ENCODE results near the gene GABRG3.
"Not testable (repeated sequence)": the region's sequence is repeated elsewhere in the genome, so short reads cannot be mapped to it uniquely, and the experiment has no call there.

GABRG3 gene

GRCh38 chr15:27004226-27004625 lies 33.2 kb downstream of the GABRG3 start:
- DNase-seq, result not testable (repeated sequence)

- peak; percentile 63 for DNase-seq
Observed at GRCh38 chr15:27017168-27017809, 46.3 kb downstream of the GABRG3 start.

- no peak for DNase-seq
Observed at GRCh38 chr15:27019687-27020086, 48.7 kb downstream of the GABRG3 start.

GRCh38 chr15:27025481-27025966 lies 54.5 kb downstream of the GABRG3 start:
- no peak for DNase-seq

GRCh38 chr15:27027229-27027628 lies 56.2 kb downstream of the GABRG3 start:
- no peak for DNase-seq

GRCh38 chr15:27028858-27029477 lies 58.0 kb downstream of the GABRG3 start:
- no peak for DNase-seq

- DNase-seq, result no peak
Observed at GRCh38 chr15:27036210-27036609, 65.2 kb downstream of the GABRG3 start.

GRCh38 chr15:27037501-27037900 lies 66.5 kb downstream of the GABRG3 start:
- no peak for DNase-seq

- DNase-seq, result no peak
Observed at GRCh38 chr15:27039152-27039551, 68.2 kb downstream of the GABRG3 start.

- no peak for DNase-seq
Observed at GRCh38 chr15:27042230-27042629, 71.2 kb downstream of the GABRG3 start.

GRCh38 chr15:27042646-27043045 lies 71.7 kb downstream of the GABRG3 start:
- DNase-seq, result no peak

- peak; percentile 25 for DNase-seq
Observed at GRCh38 chr15:27043770-27044169, 72.8 kb downstream of the GABRG3 start.

GRCh38 chr15:27045796-27046195 lies 74.8 kb downstream of the GABRG3 start:
- DNase-seq, result no peak

- peak; percentile 59 for DNase-seq
Observed at GRCh38 chr15:27046880-27047279, 75.9 kb downstream of the GABRG3 start.

GRCh38 chr15:27050163-27050562 lies 79.2 kb downstream of the GABRG3 start:
- DNase-seq, result no peak

GRCh38 chr15:27054426-27054825 lies 83.4 kb downstream of the GABRG3 start:
- DNase-seq, result no peak

GRCh38 chr15:27057904-27058645 lies 87.1 kb downstream of the GABRG3 start:
- DNase-seq, result no peak

GRCh38 chr15:27058939-27059338 lies 88.0 kb downstream of the GABRG3 start:
- DNase-seq, result no peak

- peak; percentile 36 for DNase-seq
Observed at GRCh38 chr15:27059610-27060202, 88.7 kb downstream of the GABRG3 start.

- DNase-seq, result no peak
Observed at GRCh38 chr15:27061739-27062138, 90.8 kb downstream of the GABRG3 start.

GRCh38 chr15:27062951-27063350 lies 92.0 kb downstream of the GABRG3 start:
- no peak for DNase-seq

- DNase-seq, result no peak
Observed at GRCh38 chr15:27064080-27064479, 93.1 kb downstream of the GABRG3 start.

- DNase-seq, result no peak
Observed at GRCh38 chr15:27065151-27065550, 94.2 kb downstream of the GABRG3 start.

GRCh38 chr15:27065785-27066184 lies 94.8 kb downstream of the GABRG3 start:
- DNase-seq, result no peak

All from MV-4-11 (cell line).